K562 (cell line): ENCODE data around the gene ANKS1A.

Experiments
- CTCF ChIP-seq, 3 experiments: IDR thresholded peaks in 2 of 3; conservative IDR thresholded peaks in 1 of 3; 2 replicates each; pipeline ENCODE4 v1.5.1; 2011 to 2012; ENCODE audit warnings: low read length in 3 of 3, mild to moderate bottlenecking in 3 of 3, control low read depth in 2 of 3, improper control_type of control experiment in 1 of 3, inconsistent platforms in 1 of 3, low read depth in 1 of 3, mixed read lengths in 1 of 3, moderate library complexity in 1 of 3; ENCODE audit not compliant: insufficient read depth in 2 of 3
- DNMT1 ChIP-seq: fragments of 450-650 bp; IDR thresholded peaks from 2 replicates; pipeline ENCODE4 v1.6.1; 2016; ENCODE audit warnings: antibody characterized with exemption, mild to moderate bottlenecking
- EZH2 ChIP-seq: IDR thresholded peaks from 2 replicates; pipeline ENCODE4 v1.6.1; 2012; ENCODE audit warnings: low read depth, mild to moderate bottlenecking, inconsistent platforms, low read length, borderline replicate concordance
- FOXP4 ChIP-seq: sonication (generic); formaldehyde crosslinking; IDR thresholded peaks from 2 replicates; pipeline ENCODE4 v1.8.0; 2022; ENCODE audit warnings: mild to moderate bottlenecking, missing genetic modification reagents, borderline replicate concordance
- GATAD2B ChIP-seq: fragments of 450-650 bp; IDR thresholded peaks from 2 replicates; pipeline ENCODE4 v1.6.1; 2017; ENCODE audit warnings: mild to moderate bottlenecking, borderline replicate concordance
- HNRNPUL1 ChIP-seq: fragments of 200-400 bp; formaldehyde crosslinking; IDR thresholded peaks from 2 replicates; pipeline ENCODE4 v1.6.1; 2017; ENCODE audit warnings: low read length
- NR4A1 ChIP-seq, 2 experiments: fragments of 250-450 bp in 1 of 2; fragments of 450-650 bp in 1 of 2; sonication (Bioruptor Pico) in 1 of 2; IDR thresholded peaks; 2 replicates each; pipeline versions ENCODE4 v1.4.0 to v1.6.1; 2016 to 2020; ENCODE audit warnings: mild to moderate bottlenecking in 2 of 2, missing compliant biosample characterization in 1 of 2, missing genetic modification characterization in 1 of 2, moderate library complexity in 1 of 2
- ZNF263 ChIP-seq: sonication (generic); formaldehyde crosslinking; IDR thresholded peaks from 2 replicates; pipeline ENCODE4 v1.8.0; 2022; ENCODE audit warnings: mild to moderate bottlenecking, missing genetic modification reagents, borderline replicate concordance
- ZNF511 ChIP-seq: sonication (generic); formaldehyde crosslinking; IDR thresholded peaks from 2 replicates; pipeline ENCODE4 v1.8.0; 2022; ENCODE audit warnings: mild to moderate bottlenecking, missing genetic modification reagents

- no peak for TF ChIP-seq CTCF (IDR thresholded peaks at IDR 0.05 in 2 of 3, conservative IDR thresholded peaks at IDR 0.05 in 1 of 3; ENCODE audit: insufficient read depth in 2 of 3, low read depth in 1 of 3, low read length in 3 of 3)
- no peak for TF ChIP-seq NR4A1 (CRISPR knock-in tag; IDR thresholded peaks at IDR 0.05)
- TF ChIP-seq NR4A1 (tag; IDR thresholded peaks at IDR 0.05): no peak
- TF ChIP-seq FOXP4 (CRISPR knock-in tag): no peak
- TF ChIP-seq ZNF263: no peak
- TF ChIP-seq EZH2: no peak
- TF ChIP-seq ZNF511 (CRISPR knock-in tag): no peak
- TF ChIP-seq DNMT1: no peak
- no peak for TF ChIP-seq GATAD2B
- no peak for TF ChIP-seq HNRNPUL1
These were observed 31.0 kb downstream of the ANKS1A start for GRCh38 chr6:34920097-34920496.
